ENCODE data around the gene CNNM4.
A peak's percentile ranks its signal among the peaks of the same experiment; 100 is the strongest.

Gene CNNM4

GRCh38 chr2:96760036-96760985 lies at the start of gene CNNM4:
CNNM4 (plus strand) TSS chr2:96760902; CDS start chr2:96761000, 98 bp downstream.
- Histone ChIP-seq H3K9ac (ENCODE audit: insufficient read length, low read depth) (peak within 1 kb of the TSS; percentile 92), H3K36me3 (ENCODE audit: insufficient read depth, insufficient read length, low read length) (no peaks in the 10 kb centered on the region), H3K4me1 (ENCODE audit: insufficient read depth, insufficient read length) (peaks cover 4% of the 10 kb centered on the region), H3K4me3 (ENCODE audit: insufficient read length, low read depth) (peak within 1 kb of the TSS; percentile 81), H3K27me3 (ENCODE audit: insufficient read depth, insufficient read length) (no peaks in the 10 kb centered on the region), H3K9me3 (ENCODE audit: insufficient read depth, low read length) (no peaks in the 10 kb centered on the region)
- DNase-seq (ENCODE audit: low read depth, low spot score) = peak; percentile 88
- TF ChIP-seq SUZ12 (IDR thresholded peaks at IDR 0.05; ENCODE audit: extremely low read depth, insufficient read depth, insufficient read length) = no peak
- peak; percentile 23 for TF ChIP-seq YY1 (IDR thresholded peaks at IDR 0.05; ENCODE audit: insufficient read depth, insufficient read length)

GRCh38 chr2:96710985-96711384 lies 49.7 kb upstream of the CNNM4 start:
- H3K9ac ChIP-seq (ENCODE audit: insufficient read length, low read depth) = no peak overlapping the region

GRCh38 chr2:96715658-96716057 lies 45.0 kb upstream of the CNNM4 start:
- no peak overlapping the region for H3K9ac ChIP-seq (ENCODE audit: insufficient read length, low read depth)
- no peak for DNase-seq (ENCODE audit: low read depth, low spot score)
- TF ChIP-seq YY1 (IDR thresholded peaks at IDR 0.05; ENCODE audit: insufficient read depth, insufficient read length) (no peak), ZNF274 (IDR thresholded peaks at IDR 0.05; ENCODE audit: low read depth, low read length) (no peak), SUZ12 (IDR thresholded peaks at IDR 0.05; ENCODE audit: extremely low read depth, insufficient read depth, insufficient read length) (no peak)
- H3K36me3 ChIP-seq (ENCODE audit: insufficient read depth, insufficient read length, low read length) = peaks cover 62% of the 10 kb centered on the region
- no peaks in the 10 kb centered on the region for H3K4me1 ChIP-seq (ENCODE audit: insufficient read depth, insufficient read length)
- no peaks in the 10 kb centered on the region for H3K27me3 ChIP-seq (ENCODE audit: insufficient read depth, insufficient read length)
- H3K9me3 ChIP-seq (ENCODE audit: insufficient read depth, low read length) = no peaks in the 10 kb centered on the region
- no peak overlapping the region for H3K4me3 ChIP-seq (ENCODE audit: insufficient read length, low read depth)

More at GRCh38 chr2:96710985-96711384, 49.7 kb upstream of the CNNM4 start:
- DNase-seq (ENCODE audit: low read depth, low spot score) = no peak
- TF ChIP-seq YY1 (IDR thresholded peaks at IDR 0.05; ENCODE audit: insufficient read depth, insufficient read length) = no peak
- TF ChIP-seq SUZ12 (IDR thresholded peaks at IDR 0.05; ENCODE audit: extremely low read depth, insufficient read depth, insufficient read length) = no peak
- TF ChIP-seq ZNF274 (IDR thresholded peaks at IDR 0.05; ENCODE audit: low read depth, low read length) = no peak
- Histone ChIP-seq H3K27me3 (ENCODE audit: insufficient read depth, insufficient read length) (no peaks in the 10 kb centered on the region), H3K4me1 (ENCODE audit: insufficient read depth, insufficient read length) (no peaks in the 10 kb centered on the region), H3K9me3 (ENCODE audit: insufficient read depth, low read length) (peaks cover 8% of the 10 kb centered on the region; the same call in 1 of the 2 replicates), H3K4me3 (ENCODE audit: insufficient read length, low read depth) (no peak overlapping the region), H3K36me3 (ENCODE audit: insufficient read depth, insufficient read length, low read length) (peaks cover 73% of the 10 kb centered on the region)

- Histone ChIP-seq H3K27me3 (ENCODE audit: insufficient read depth, insufficient read length) (no peaks in the 10 kb centered on the region), H3K9me3 (ENCODE audit: insufficient read depth, low read length) (no peaks in the 10 kb centered on the region), H3K9ac (ENCODE audit: insufficient read length, low read depth) (no peak overlapping the region), H3K36me3 (ENCODE audit: insufficient read depth, insufficient read length, low read length) (peaks cover 62% of the 10 kb centered on the region), H3K4me1 (ENCODE audit: insufficient read depth, insufficient read length) (no peaks in the 10 kb centered on the region), H3K4me3 (ENCODE audit: insufficient read length, low read depth) (no peak overlapping the region)
- no peak for DNase-seq (ENCODE audit: low read depth, low spot score)
- TF ChIP-seq YY1 (IDR thresholded peaks at IDR 0.05; ENCODE audit: insufficient read depth, insufficient read length) (no peak), ZNF274 (IDR thresholded peaks at IDR 0.05; ENCODE audit: low read depth, low read length) (no peak), SUZ12 (IDR thresholded peaks at IDR 0.05; ENCODE audit: extremely low read depth, insufficient read depth, insufficient read length) (no peak)
These were observed 44.3 kb upstream of the CNNM4 start for GRCh38 chr2:96716388-96716787.

- H3K36me3 ChIP-seq (ENCODE audit: insufficient read depth, insufficient read length, low read length) = peaks cover 72% of the 10 kb centered on the region
- no peak for DNase-seq (ENCODE audit: low read depth, low spot score)
- no peaks in the 10 kb centered on the region for H3K9me3 ChIP-seq (ENCODE audit: insufficient read depth, low read length)
- H3K4me1 ChIP-seq (ENCODE audit: insufficient read depth, insufficient read length) = no peaks in the 10 kb centered on the region
- no peak overlapping the region for H3K9ac ChIP-seq (ENCODE audit: insufficient read length, low read depth)
- H3K27me3 ChIP-seq (ENCODE audit: insufficient read depth, insufficient read length) = no peaks in the 10 kb centered on the region
- no peak overlapping the region for H3K4me3 ChIP-seq (ENCODE audit: insufficient read length, low read depth)
- TF ChIP-seq SUZ12 (IDR thresholded peaks at IDR 0.05; ENCODE audit: extremely low read depth, insufficient read depth, insufficient read length) (no peak), YY1 (IDR thresholded peaks at IDR 0.05; ENCODE audit: insufficient read depth, insufficient read length) (no peak), ZNF274 (IDR thresholded peaks at IDR 0.05; ENCODE audit: low read depth, low read length) (no peak)
These were observed 34.6 kb upstream of the CNNM4 start for GRCh38 chr2:96726131-96726530.

GRCh38 chr2:96727431-96727830 lies 33.3 kb upstream of the CNNM4 start:
- H3K36me3 ChIP-seq (ENCODE audit: insufficient read depth, insufficient read length, low read length) = peaks cover 73% of the 10 kb centered on the region

GRCh38 chr2:96729748-96730147 lies 31.0 kb upstream of the CNNM4 start:
- Histone ChIP-seq H3K36me3 (ENCODE audit: insufficient read depth, insufficient read length, low read length) (peaks cover 85% of the 10 kb centered on the region), H3K27me3 (ENCODE audit: insufficient read depth, insufficient read length) (no peaks in the 10 kb centered on the region), H3K9ac (ENCODE audit: insufficient read length, low read depth) (no peak overlapping the region), H3K4me1 (ENCODE audit: insufficient read depth, insufficient read length) (no peaks in the 10 kb centered on the region), H3K9me3 (ENCODE audit: insufficient read depth, low read length) (no peaks in the 10 kb centered on the region), H3K4me3 (ENCODE audit: insufficient read length, low read depth) (no peak overlapping the region)
- no peak for DNase-seq (ENCODE audit: low read depth, low spot score)
- TF ChIP-seq SUZ12 (IDR thresholded peaks at IDR 0.05; ENCODE audit: extremely low read depth, insufficient read depth, insufficient read length) = no peak
- no peak for TF ChIP-seq ZNF274 (IDR thresholded peaks at IDR 0.05; ENCODE audit: low read depth, low read length)
- TF ChIP-seq YY1 (IDR thresholded peaks at IDR 0.05; ENCODE audit: insufficient read depth, insufficient read length) = no peak

More at GRCh38 chr2:96727431-96727830, 33.3 kb upstream of the CNNM4 start:
- no peak overlapping the region for H3K4me3 ChIP-seq (ENCODE audit: insufficient read length, low read depth)
- no peaks in the 10 kb centered on the region for H3K27me3 ChIP-seq (ENCODE audit: insufficient read depth, insufficient read length)
- H3K4me1 ChIP-seq (ENCODE audit: insufficient read depth, insufficient read length) = no peaks in the 10 kb centered on the region
- DNase-seq (ENCODE audit: low read depth, low spot score) = no peak
- H3K9me3 ChIP-seq (ENCODE audit: insufficient read depth, low read length) = no peaks in the 10 kb centered on the region
- no peak overlapping the region for H3K9ac ChIP-seq (ENCODE audit: insufficient read length, low read depth)
- TF ChIP-seq YY1 (IDR thresholded peaks at IDR 0.05; ENCODE audit: insufficient read depth, insufficient read length) (no peak), SUZ12 (IDR thresholded peaks at IDR 0.05; ENCODE audit: extremely low read depth, insufficient read depth, insufficient read length) (no peak), ZNF274 (IDR thresholded peaks at IDR 0.05; ENCODE audit: low read depth, low read length) (no peak)

Measured in NT2/D1 (cell line).